Esophagus squamous epithelium (tissue), 5 donors: Measurements from ENCODE around the gene POU2F2. TPM values are rescaled to one million over a fixed set of nuclear protein-coding genes. Genes with fewer than 3 reads are reported as not detected.
A peak's percentile ranks its signal among the peaks of the same experiment; 100 is the strongest.

ENCODE experiments used
- DNase-seq: peaks from one replicate; lab custom pipeline; 2025; lab: John Stamatoyannopoulos, UW
- H3K27ac ChIP-seq, 4 donors: fragments of 200-600 bp; sonication (generic); one replicate each; pipeline ENCODE4 v1.5.1; 2016 to 2019; ENCODE audit warnings: mild to moderate bottlenecking in 1 of 4
- H3K27me3 ChIP-seq, 4 donors: fragments of 200-600 bp; sonication (generic); 1 replicate in 3 of 4; 2 replicates in 1 of 4; pipeline versions ENCODE4 v1.5.1 to v1.6.0; 2017 to 2021; ENCODE audit warnings: antibody characterized with exemption in 1 of 4
- H3K36me3 ChIP-seq, 3 donors: fragments of 200-600 bp; sonication (generic); one replicate each; pipeline ENCODE4 v1.5.1; 2016 to 2019
- H3K4me1 ChIP-seq, 3 donors: fragments of 200-600 bp; sonication (generic); one replicate each; pipeline ENCODE4 v1.5.1; 2017 to 2019
- H3K4me3 ChIP-seq, 4 donors: fragments of 200-600 bp; sonication (generic); 1 replicate in 3 of 4; 2 replicates in 1 of 4; pipeline ENCODE4 v1.5.1; 2016 to 2019; ENCODE audit warnings: mild to moderate bottlenecking in 2 of 4, moderate library complexity in 1 of 4
- H3K9me3 ChIP-seq, 3 donors: fragments of 200-600 bp; sonication (generic); one replicate each; pipeline ENCODE4 v1.5.1; 2016 to 2019
- CTCF ChIP-seq, 6 experiments: fragments of 450-650 bp in 4 of 6; fragments of 200-600 bp in 2 of 6; sonication (generic) in 2 of 6; IDR thresholded peaks; one replicate each; pipeline ENCODE4 v1.5.1; 2016 to 2019; ENCODE audit warnings: antibody characterized with exemption in 6 of 6, mild to moderate bottlenecking in 4 of 6, moderate library complexity in 4 of 6
- POLR2A ChIP-seq, 4 donors: fragments of 450-650 bp; IDR thresholded peaks; one replicate each; pipeline ENCODE4 v1.6.1; 2017; ENCODE audit warnings: antibody characterized with exemption in 4 of 4, mild to moderate bottlenecking in 4 of 4, moderate library complexity in 3 of 4
- WGBS, 2 donors: methylation state at CpG; one replicate each; pipeline ENCODE4 v1.1.5; 2018; 5-methylcytosine and 5-hydroxymethylcytosine counted together
- intact Hi-C: fragments of 100-400 bp; cut with DNase I; formaldehyde crosslinking; loops from one replicate; pipeline ENCODE4 v1.15.0; 2022
- total RNA-seq, 4 donors: library from RNA; depleted of rRNA; stranded (reverse); fragments of >200 nt; gene quantifications; one replicate each; pipeline ENCODE4 v1.1.0, GENCODE V29; 2016
- donor health status: DM: yes; HTN: yes; CAD: no.

The POU2F2 gene
- total RNA-seq, 4 donors from 2014 or later, result 0.18 to 0.67 (median 0.57) TPM; not detected in 1

- 33 to 75% methylated on average over 11 to 13 of the region's 15 CpGs for WGBS, 2 donors
- intact Hi-C loops, result no loop called here
- H3K4me1 ChIP-seq, result peaks cover 8 to 71% (median 25%) of the 10 kb centered on the region in 3 donors
- no peaks in the 10 kb centered on the region for H3K36me3 ChIP-seq
- H3K4me3 ChIP-seq, result peak overlapping the region in 3 of 4 donors; percentile 16 to 46 (median 25)
- TF ChIP-seq CTCF (IDR thresholded peaks at IDR 0.05), result no peak
- no peak for TF ChIP-seq POLR2A (IDR thresholded peaks at IDR 0.05)
- no peaks in the 10 kb centered on the region for H3K9me3 ChIP-seq
- peaks cover 0 to 14% (median 0%) of the 10 kb centered on the region in 4 donors for H3K27me3 ChIP-seq
- no peak for DNase-seq
- H3K27ac ChIP-seq, result peak overlapping the region in 3 of 4 donors; percentile 38 to 57 (median 48)
Measured at GRCh38 chr19:42096255-42096837, 35.9 kb downstream of the POU2F2 start.

DNA sequence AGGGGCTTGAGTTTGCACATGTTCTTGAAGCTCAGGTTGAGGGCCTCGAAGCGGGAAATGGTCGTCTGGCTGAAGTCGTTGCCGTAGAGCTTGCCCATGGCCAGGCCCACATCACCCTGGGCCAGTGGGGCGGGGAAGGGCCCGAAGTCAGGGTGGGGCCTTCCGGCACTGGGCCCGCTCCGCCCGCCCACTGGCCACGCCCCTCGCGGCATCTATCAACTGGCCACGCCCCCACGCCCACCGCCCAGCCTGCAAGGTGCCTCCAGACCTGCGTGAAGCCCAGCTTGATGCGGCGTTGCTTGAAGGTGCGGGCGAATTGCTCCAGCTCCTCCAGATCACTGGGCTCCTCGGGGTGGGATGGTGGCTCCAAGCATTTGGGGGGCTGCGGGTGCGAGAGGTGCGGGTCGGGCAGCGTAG, 36.4 kb downstream of the POU2F2 start:
- Histone ChIP-seq H3K4me1 (peaks cover 8 to 76% (median 25%) of the 10 kb centered on the region in 3 donors), H3K27ac (peak overlapping the region in 3 of 4 donors; percentile 38 to 57 (median 48)), H3K9me3 (no peaks in the 10 kb centered on the region), H3K36me3 (no peaks in the 10 kb centered on the region), H3K27me3 (peaks cover 0 to 14% (median 0%) of the 10 kb centered on the region in 4 donors), H3K4me3 (peak overlapping the region in 3 of 4 donors; percentile 16 to 46 (median 25))
- TF ChIP-seq POLR2A (IDR thresholded peaks at IDR 0.05) (no peak), CTCF (IDR thresholded peaks at IDR 0.05) (no peak)
- DNase-seq, result no peak
- WGBS, 2 donors, result 36 to 60% methylated on average over 1 to 5 of the region's 28 CpGs
- intact Hi-C loops, result no loop called here

DNA sequence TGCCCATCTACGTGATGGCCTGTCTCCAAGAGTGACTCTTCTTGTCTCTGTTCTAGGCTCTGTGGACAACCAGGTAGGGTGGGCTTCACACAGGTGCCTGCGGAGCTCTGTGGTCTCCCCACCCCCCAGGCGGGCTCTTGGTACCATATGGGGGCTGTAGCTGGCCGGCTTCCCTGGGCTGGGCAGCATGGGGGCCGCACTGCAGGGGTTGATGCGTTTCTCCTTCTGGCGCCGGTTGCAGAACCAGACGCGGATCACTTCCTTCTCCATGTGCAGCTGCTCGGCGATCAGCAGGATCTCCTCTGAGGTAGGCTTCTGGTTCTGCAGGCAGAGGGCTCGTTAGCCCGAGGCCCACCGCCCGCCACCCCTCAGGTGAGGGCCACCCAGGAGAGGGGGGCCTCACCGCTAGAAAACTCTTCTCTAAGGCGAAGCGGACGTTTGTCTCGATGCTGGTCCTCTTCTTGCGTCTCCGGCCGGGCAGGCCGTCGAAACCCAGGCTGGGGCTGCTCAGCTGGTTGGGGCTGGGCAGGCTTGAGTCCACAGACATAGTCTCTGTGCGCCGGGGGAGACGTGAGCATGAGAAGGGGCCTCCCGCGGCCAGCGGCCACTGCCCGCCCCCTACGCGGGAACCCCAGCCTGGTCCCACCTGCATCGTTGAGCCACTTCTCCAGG, 37.0 kb downstream of the POU2F2 start:
- Histone ChIP-seq H3K27me3 (peaks cover 0 to 14% (median 0%) of the 10 kb centered on the region in 4 donors), H3K27ac (peak overlapping the region in 2 of 4 donors; percentile 38 to 48), H3K4me3 (peak overlapping the region in 2 of 4 donors; percentile 25 to 46), H3K4me1 (peaks cover 8 to 79% (median 25%) of the 10 kb centered on the region in 3 donors), H3K9me3 (no peaks in the 10 kb centered on the region), H3K36me3 (no peaks in the 10 kb centered on the region)
- intact Hi-C loops, result no loop called here
- no peak for DNase-seq
- WGBS, 2 donors, result 65 to 81% methylated on average over 6 to 10 of the region's 36 CpGs
- TF ChIP-seq POLR2A (IDR thresholded peaks at IDR 0.05) (no peak), CTCF (IDR thresholded peaks at IDR 0.05) (no peak)

GRCh38 chr19:42093926-42094325, 38.3 kb downstream of the POU2F2 start:
- H3K4me3 ChIP-seq, result no peak overlapping the region
- no peaks in the 10 kb centered on the region for H3K36me3 ChIP-seq
- no peak for DNase-seq
- H3K4me1 ChIP-seq, result peaks cover 8 to 80% (median 30%) of the 10 kb centered on the region in 3 donors
- H3K27ac ChIP-seq, result peak overlapping the region in 3 of 4 donors; percentile 14 to 50 (median 26)
- peaks cover 0 to 14% (median 0%) of the 10 kb centered on the region in 4 donors for H3K27me3 ChIP-seq
- WGBS, 2 donors, result 55 to 59% methylated on average over 3 to 4 of the region's 4 CpGs
- H3K9me3 ChIP-seq, result no peaks in the 10 kb centered on the region
- intact Hi-C loops, result no loop called here
- TF ChIP-seq POLR2A (IDR thresholded peaks at IDR 0.05), result no peak

GRCh38 chr19:42093505-42093904, 38.7 kb downstream of the POU2F2 start:
- H3K9me3 ChIP-seq, result no peaks in the 10 kb centered on the region
- WGBS, 2 donors, result 49 to 51% methylated on average over 3 of the region's 4 CpGs
- DNase-seq, result no peak
- peaks cover 8 to 80% (median 34%) of the 10 kb centered on the region in 3 donors for H3K4me1 ChIP-seq
- peaks cover 0 to 14% (median 0%) of the 10 kb centered on the region in 4 donors for H3K27me3 ChIP-seq
- intact Hi-C loops, result no loop called here
- peak overlapping the region in 3 of 4 donors; percentile 14 to 50 (median 26) for H3K27ac ChIP-seq
- no peak overlapping the region for H3K4me3 ChIP-seq
- H3K36me3 ChIP-seq, result no peaks in the 10 kb centered on the region
- TF ChIP-seq POLR2A (IDR thresholded peaks at IDR 0.05) (no peak), CTCF (IDR thresholded peaks at IDR 0.05) (no peak)
